HG03066 (cell line): ENCODE data around the gene THEM4.

Experiments used
- ATAC-seq: cut with Tn5 transposase; IDR thresholded peaks from one replicate; pipeline ENCODE4 v1.9.1; 2021; ENCODE audit warnings: low read depth; ENCODE audit not compliant: unreplicated experiment

The THEM4 gene

GRCh38 chr1:151909167-151910149 lies at the start of gene THEM4:
Gene THEM4, minus strand, starts transcription at chr1:151909511. Its CDS starts 53 bp downstream, at chr1:151909458.
- ATAC-seq = peak; percentile 94

- ATAC-seq = no peak
These were observed 49.6 kb upstream of the THEM4 start for GRCh38 chr1:151958959-151959358.

- ATAC-seq = no peak
These were observed 47.7 kb upstream of the THEM4 start for GRCh38 chr1:151956957-151957497.

GRCh38 chr1:151953409-151954094 lies 44.2 kb upstream of the THEM4 start:
- no peak for ATAC-seq

DNA sequence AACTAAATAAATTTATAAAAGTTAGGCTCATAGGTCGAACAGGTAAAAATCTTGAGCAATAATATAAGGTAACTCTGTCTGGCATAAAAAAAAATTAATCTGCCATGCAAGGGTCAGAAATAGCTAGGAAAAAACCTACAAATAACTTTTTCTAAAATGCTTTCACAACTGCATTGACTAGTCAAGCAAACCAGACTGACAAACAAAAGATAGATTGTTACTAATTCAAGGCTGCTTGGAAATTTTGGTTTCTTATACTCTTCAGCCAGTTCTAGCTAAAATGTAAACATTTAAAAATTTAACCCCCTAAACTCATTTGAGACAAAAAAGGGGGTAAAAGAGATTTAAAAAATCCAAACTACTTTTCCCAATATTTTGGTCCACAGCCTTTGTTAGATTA lies 43.5 kb upstream of the THEM4 start:
- no peak for ATAC-seq

DNA sequence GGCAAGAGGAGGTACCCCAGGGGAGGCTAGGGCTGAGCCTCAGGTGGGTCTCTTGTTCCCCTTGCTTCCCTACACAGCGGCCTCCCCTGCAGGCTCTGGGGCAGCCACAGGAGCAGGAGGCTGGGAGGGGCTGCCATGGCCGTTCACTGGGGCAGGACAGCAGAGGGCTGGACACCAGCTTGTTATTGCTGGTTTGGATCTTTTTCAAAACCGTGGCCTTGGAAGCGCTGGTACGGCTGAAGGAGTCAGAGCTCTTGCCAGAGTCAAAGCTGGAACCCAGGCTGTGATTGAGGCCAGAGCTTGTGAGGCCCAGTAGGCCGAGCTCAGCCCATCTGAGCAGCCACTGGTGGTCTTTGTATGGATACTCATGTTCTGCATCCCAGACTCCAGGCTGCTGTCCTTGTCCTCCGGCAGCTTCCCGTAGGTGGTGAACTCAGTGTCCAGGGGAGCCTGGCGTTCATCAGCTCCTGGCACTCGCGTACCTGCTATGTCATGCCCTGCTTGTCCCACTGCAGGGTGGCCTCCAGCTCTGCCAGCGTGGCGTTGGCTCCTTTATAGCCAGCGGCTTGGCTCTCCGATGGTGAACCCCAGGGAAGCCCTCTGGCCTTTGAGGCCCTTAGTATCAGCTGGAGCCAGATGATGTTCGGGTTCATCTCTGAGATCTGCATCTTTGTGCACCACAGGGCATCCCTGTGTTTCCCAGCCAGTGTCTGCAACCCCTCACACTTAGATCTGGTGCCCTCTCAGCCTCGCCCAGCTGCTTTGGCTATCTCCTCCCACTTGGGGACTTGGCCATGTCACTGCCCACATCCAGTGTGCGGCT lies 40.3 kb upstream of the THEM4 start:
- no peak for ATAC-seq

GRCh38 chr1:151948506-151948905 lies 39.2 kb upstream of the THEM4 start:
- no peak for ATAC-seq

- no peak for ATAC-seq
These were observed 37.8 kb upstream of the THEM4 start for GRCh38 chr1:151947140-151947539.

- no peak for ATAC-seq
These were observed 36.7 kb upstream of the THEM4 start for GRCh38 chr1:151945725-151946722.

GRCh38 chr1:151944857-151945575 lies 35.7 kb upstream of the THEM4 start:
- no peak for ATAC-seq

GRCh38 chr1:151944126-151944856 lies 35.0 kb upstream of the THEM4 start:
- no peak for ATAC-seq

DNA sequence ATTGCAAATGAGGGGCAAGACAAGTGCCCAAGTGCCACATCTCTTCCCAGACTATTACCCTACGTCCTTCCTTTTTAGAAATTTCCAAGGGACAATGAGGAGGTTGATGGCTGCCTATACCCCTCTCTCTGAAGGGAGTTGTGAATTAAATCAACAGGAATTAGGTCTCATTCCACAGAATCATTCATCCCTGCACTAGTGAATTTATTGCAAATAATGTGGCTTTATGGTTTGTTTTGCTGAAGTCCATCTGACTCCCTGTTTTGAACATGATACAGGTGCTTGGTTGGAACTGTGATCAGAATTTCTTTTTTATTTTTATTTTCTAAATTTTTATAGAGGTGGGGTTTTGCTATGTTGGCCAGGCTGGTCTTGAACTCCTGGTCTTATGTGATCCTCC lies 34.3 kb upstream of the THEM4 start:
- no peak for ATAC-seq

GRCh38 chr1:151942882-151943281 lies 33.6 kb upstream of the THEM4 start:
- ATAC-seq = no peak

GRCh38 chr1:151940541-151940940 lies 31.2 kb upstream of the THEM4 start:
- ATAC-seq = no peak

GRCh38 chr1:151939779-151940178 lies 30.5 kb upstream of the THEM4 start:
- no peak for ATAC-seq

- ATAC-seq = no peak
These were observed 29.8 kb upstream of the THEM4 start for GRCh38 chr1:151939141-151939540.

GRCh38 chr1:151936653-151937052 lies 27.3 kb upstream of the THEM4 start:
- ATAC-seq = no peak
